IPS DF 6.9 (cell line): ENCODE results near the gene HCN2.

Experiments used
- DNase-seq: peaks from one replicate; pipeline ENCODE4 v3.0.0-alpha.2; 2013; ENCODE audit warnings: low read depth, low spot score
- H3K27ac ChIP-seq: one replicate; pipeline ENCODE4 v1.5.1; 2013; ENCODE audit warnings: low read length, control low read depth
- H3K27me3 ChIP-seq: 2 replicates; pipeline ENCODE4 v1.6.1; 2013; ENCODE audit warnings: mild to moderate bottlenecking, low read length; ENCODE audit not compliant: control insufficient read depth, insufficient read depth
- H3K36me3 ChIP-seq: 2 replicates; pipeline ENCODE4 v1.6.1; 2013; ENCODE audit warnings: low read length; ENCODE audit not compliant: control insufficient read depth, insufficient read depth
- H3K4me1 ChIP-seq: 2 replicates; pipeline ENCODE4 v1.6.1; 2013; ENCODE audit warnings: low read length; ENCODE audit not compliant: control insufficient read depth, insufficient read depth
- H3K4me3 ChIP-seq: 2 replicates; pipeline ENCODE4 v1.5.1; 2013; ENCODE audit warnings: mild to moderate bottlenecking, low read length
- H3K9me3 ChIP-seq: 2 replicates; pipeline ENCODE4 v1.6.1; 2013; ENCODE audit warnings: low read length, inconsistent platforms; ENCODE audit not compliant: control insufficient read depth, insufficient read depth
- WGBS: extraction: QIAGEN DNeasy Blood & Tissue Kit; methylation state at CpG from one replicate; pipeline ENCODE4 v1.1.7; 2013; ENCODE audit warnings: mixed read lengths, missing lambda C conversion rate; ENCODE audit not compliant: insufficient read length, insufficient coverage; 5-methylcytosine and 5-hydroxymethylcytosine counted together

Gene HCN2

DNA sequence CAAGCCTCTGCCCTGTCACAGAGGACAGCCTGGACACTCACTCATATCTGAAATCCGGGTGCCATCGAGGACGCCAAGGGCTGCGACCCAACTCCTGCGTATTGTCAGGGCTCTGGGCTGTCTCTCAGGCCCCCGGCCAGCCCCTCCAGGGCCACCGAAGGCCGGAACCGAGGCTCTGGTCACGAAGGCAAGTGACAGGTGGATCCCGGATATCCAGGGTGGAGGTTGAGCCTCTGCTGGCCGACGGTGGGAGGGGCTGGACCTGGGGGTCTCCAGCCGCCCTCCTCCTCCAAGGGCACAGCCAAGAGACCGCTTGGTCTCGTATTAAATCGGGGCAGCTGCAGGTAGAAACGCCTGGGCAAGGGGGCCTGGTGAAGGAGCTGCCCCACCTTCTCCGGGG lies 67.9 kb downstream of the HCN2 start:
- WGBS = no CpG with 5 or more reads among the region's 19 CpGs
- Histone ChIP-seq H3K27me3 (no peaks in the 10 kb centered on the region), H3K9me3 (no peaks in the 10 kb centered on the region), H3K27ac (no peak overlapping the region), H3K4me1 (no peaks in the 10 kb centered on the region; the same call in 1 of the 2 replicates), H3K4me3 (no peak overlapping the region), H3K36me3 (peaks cover 5% of the 10 kb centered on the region; the same call in 1 of the 2 replicates)
- no peak for DNase-seq

GRCh38 chr19:658059-658839 lies 68.6 kb downstream of the HCN2 start:
- no peak for DNase-seq
- no peaks in the 10 kb centered on the region; the same call in 1 of the 2 replicates for H3K4me1 ChIP-seq
- H3K4me3 ChIP-seq = no peak overlapping the region
- WGBS = no CpG with 5 or more reads among the region's 33 CpGs
- H3K9me3 ChIP-seq = no peaks in the 10 kb centered on the region
- H3K27ac ChIP-seq = no peak overlapping the region
- H3K36me3 ChIP-seq = peaks cover under 1% of the 10 kb centered on the region; the same call in 1 of the 2 replicates
- H3K27me3 ChIP-seq = no peaks in the 10 kb centered on the region

DNA sequence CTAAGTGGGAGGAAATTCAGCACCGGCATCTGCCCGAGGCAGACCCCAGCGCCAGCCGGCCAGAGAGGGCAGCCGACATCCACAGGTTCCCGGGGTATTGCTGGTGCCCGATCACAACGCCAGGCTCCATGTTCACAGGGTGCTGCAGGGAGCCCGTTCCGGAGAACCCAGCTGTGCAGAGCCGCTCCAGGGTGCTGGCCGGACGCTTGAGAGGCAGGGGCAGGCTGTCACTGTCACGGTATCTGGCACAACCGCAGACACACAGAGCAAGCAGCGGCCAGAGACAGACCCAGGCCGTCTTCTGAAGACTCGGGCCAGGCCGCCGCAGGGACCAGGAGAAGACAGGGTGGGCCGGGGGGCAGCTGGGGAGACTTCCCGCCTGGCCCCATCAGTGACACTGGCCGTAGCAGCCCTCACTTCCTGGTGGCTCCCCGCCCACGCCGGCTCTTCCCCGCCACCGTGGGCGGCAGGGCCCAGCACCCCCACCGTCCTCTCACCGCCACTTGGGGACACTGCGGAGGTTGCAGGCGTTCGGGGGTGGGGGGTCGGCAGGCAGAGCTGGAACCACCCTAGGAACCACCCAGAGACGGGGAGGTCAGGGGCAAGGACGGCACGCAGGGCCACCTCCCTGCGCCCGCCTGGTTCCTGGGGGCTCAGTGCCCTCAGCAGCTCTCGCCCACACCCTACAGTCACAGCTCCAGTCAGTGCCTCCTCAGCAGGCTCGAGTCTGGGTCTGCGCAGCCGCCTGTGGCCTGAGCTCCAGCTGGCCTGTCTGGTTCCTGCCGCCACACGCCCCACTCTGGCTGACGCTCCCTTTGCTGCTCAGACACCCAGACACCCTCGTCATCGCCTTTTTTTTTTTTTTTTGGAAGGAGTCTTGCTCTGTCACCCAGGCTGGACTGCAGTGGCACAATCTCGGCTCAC lies 69.5 kb downstream of the HCN2 start:
- no peak overlapping the region for H3K27ac ChIP-seq

DNA sequence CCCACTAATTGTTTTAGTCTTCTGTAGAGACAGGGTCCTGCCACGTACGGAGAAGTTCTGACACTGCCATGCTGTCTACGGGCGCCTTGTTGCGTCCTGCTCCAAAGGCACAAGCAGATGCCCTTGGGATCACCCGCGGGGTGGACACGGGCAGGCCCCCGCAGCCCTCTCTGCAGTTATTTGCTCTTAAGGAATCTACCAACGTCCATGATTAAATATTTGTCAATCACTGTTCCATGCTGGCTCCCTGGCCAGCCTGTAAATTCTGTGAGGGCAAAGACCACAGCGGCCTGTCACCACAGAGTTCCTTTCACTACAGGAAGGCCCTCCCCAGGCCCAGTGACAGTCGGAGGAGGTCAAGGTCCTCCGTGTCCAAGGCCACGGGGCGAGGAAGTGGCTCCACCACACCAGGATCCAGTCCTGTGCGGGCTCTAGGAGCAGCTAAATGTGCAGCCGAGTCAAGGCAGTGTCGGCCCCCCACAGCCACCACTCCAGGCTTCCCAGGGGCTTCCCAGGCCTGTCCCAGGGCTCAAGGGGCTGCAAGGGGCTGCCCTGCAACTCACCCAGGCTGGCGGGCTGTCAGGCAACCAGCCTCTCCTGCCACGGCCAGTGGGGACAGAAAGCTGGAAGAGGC lies 71.2 kb downstream of the HCN2 start:
- Histone ChIP-seq H3K9me3 (no peaks in the 10 kb centered on the region), H3K36me3 (no peaks in the 10 kb centered on the region; the same call in 1 of the 2 replicates), H3K27ac (no peak overlapping the region), H3K4me1 (peaks cover 2% of the 10 kb centered on the region; the same call in 1 of the 2 replicates), H3K27me3 (no peaks in the 10 kb centered on the region), H3K4me3 (no peak overlapping the region)
- no peak for DNase-seq
- WGBS = no CpG with 5 or more reads among the region's 20 CpGs

More for the DNA sequence above, 69.5 kb downstream of the HCN2 start:
- DNase-seq = no peak
- Histone ChIP-seq H3K36me3 (no peaks in the 10 kb centered on the region; the same call in 1 of the 2 replicates), H3K27me3 (no peaks in the 10 kb centered on the region), H3K9me3 (no peaks in the 10 kb centered on the region), H3K4me1 (no peaks in the 10 kb centered on the region; the same call in 1 of the 2 replicates), H3K4me3 (no peak overlapping the region)
- no CpG with 5 or more reads among the region's 50 CpGs for WGBS

DNA sequence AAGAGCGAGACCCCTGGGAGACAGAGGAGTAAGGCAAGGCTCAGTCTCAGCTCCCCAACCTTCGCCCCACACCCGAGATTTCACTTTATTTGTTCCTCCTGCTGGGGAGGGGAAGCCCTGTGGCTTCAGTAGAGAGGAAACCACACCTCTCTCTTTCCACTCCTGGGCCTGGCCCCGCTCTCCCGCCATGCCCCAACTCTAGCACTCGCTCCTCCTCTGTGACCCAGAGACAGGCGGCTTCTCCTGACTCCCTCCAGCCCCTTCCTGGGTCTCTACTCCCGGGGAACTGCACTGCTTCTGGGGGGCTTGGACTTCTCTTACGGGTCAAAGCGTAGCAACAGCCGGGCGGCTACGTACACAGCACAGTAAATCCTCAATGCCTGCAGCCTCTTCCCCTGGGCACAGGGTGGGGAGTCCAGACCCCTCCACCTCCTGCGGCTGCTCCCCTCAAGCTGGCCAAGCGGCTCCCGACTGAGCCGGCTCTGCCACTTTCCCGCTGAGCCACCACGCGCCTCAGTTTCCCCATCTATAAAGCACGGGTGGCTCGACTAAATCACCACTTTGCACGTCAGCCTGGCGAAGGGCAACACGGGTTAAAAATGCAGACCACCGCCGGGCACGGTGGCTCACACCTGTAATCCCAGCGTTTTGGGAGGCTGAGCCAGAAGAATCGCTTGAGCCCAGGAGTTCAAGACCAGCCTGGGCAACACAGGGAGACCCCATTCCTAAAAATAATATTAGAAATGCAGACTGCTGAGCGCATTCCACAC lies 71.9 kb downstream of the HCN2 start:
- no peaks in the 10 kb centered on the region for H3K27me3 ChIP-seq
- peaks cover 2% of the 10 kb centered on the region; the same call in 1 of the 2 replicates for H3K4me1 ChIP-seq
- H3K27ac ChIP-seq = no peak overlapping the region
- H3K4me3 ChIP-seq = peak overlapping the region; percentile 93; the same call in 1 of the 2 replicates
- no peaks in the 10 kb centered on the region; the same call in 1 of the 2 replicates for H3K36me3 ChIP-seq
- H3K9me3 ChIP-seq = no peaks in the 10 kb centered on the region
- WGBS = no CpG with 5 or more reads among the region's 31 CpGs
- DNase-seq = no peak

DNA sequence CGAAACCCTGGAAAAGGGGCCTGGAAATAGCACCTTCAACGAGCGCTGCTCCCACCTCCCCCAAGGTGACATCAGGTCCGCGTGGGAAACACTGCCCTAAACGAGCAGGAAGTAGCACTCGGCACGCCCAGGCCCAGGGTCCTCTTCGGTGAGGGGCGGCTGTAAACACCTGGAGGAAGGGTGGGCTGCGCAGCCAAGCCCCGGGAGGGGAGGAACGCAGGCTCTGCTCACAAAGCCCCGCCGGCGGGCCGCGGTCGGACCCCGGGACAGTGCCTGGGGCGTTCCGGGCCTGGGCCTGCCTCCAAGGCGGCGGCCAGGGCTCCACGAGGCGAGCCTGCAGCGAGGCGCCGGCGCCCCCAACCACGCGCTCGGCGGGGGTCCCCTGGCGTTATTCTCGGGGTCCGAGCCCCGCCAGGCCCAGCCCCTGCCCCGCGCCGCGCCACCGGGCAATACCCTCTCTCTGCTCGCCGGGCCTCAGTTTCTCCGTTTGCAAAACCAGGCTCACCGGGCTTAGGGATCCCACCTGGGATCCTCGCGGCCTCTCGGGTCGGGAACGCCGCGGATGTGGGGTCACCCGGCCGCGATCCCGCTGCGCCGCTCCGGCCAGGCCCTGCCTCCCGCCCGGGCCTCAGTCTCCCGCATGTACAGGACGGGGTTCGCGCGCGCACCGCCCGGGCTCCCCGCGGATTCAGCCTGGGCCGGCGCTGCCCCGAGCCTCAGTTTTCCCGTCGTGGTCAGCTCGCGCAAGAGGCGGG lies 72.7 kb downstream of the HCN2 start:
- Histone ChIP-seq H3K4me3 (peak overlapping the region; percentile 93), H3K27ac (no peak overlapping the region), H3K27me3 (no peaks in the 10 kb centered on the region), H3K36me3 (no peaks in the 10 kb centered on the region; the same call in 1 of the 2 replicates), H3K9me3 (no peaks in the 10 kb centered on the region), H3K4me1 (peaks cover 2% of the 10 kb centered on the region; the same call in 1 of the 2 replicates)
- DNase-seq = no peak
- no CpG with 5 or more reads among the region's 81 CpGs for WGBS

DNA sequence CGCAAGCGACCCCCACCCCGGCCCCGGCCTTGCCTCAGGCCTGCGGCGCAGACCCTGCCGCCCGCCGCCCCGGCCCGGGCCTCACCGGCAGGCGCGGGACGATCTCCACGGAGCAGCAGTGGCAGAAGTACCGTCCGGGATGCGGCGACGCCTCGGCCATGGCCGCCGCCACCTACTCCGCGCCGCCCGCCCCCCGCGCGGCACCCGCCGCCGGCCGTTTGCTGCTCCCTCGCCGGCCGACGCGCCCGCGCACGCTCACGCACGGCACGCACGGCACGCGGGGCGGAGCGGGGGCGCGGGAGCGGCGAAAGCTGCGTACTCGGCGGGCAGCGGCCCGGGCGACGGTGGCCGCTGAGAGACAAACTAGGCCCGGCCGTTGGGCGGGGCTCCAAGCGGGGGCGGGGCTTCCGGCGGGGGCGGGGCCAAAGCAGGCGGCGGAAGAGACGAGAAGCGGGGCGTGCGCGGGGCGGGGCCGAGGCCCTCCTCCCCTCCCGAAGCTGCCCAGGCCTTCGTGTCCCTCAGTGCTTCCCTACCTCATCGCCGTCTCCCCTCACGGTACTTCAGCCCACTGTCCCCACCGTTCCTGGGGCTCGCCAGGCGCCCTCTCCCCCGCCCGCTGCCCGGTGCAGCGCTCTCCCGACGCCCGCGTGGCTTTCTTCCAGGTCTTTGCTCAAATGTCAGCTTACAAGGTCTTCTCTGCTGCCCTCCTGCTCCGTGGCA lies 73.4 kb downstream of the HCN2 start, which contains the start of gene RNF126:
RNF126 (minus strand) TSS at position 253 of the 720 bp plus-strand sequence; CDS start at position 160, 93 bp downstream.
- DNase-seq = peak; percentile 63
- H3K27me3 ChIP-seq = no peaks in the 10 kb centered on the region
- H3K4me1 ChIP-seq = 0 out of 2 replicates have a peak, but pooled peaks cover 2% of the 10 kb centered on the region
- no CpG with 5 or more reads among the region's 97 CpGs for WGBS
- no peak within 1 kb of the TSS for H3K27ac ChIP-seq
- no peaks in the 10 kb centered on the region for H3K9me3 ChIP-seq
- no peaks in the 10 kb centered on the region; the same call in 1 of the 2 replicates for H3K36me3 ChIP-seq
- peak within 1 kb of the TSS; percentile 93 for H3K4me3 ChIP-seq

GRCh38 chr19:663682-664117 lies 74.0 kb downstream of the HCN2 start:
- Histone ChIP-seq H3K9me3 (no peaks in the 10 kb centered on the region), H3K27ac (no peak overlapping the region), H3K4me3 (no peak overlapping the region; the same call in 1 of the 2 replicates), H3K36me3 (no peaks in the 10 kb centered on the region), H3K27me3 (no peaks in the 10 kb centered on the region), H3K4me1 (0 out of 2 replicates have a peak, but pooled peaks cover 2% of the 10 kb centered on the region)
- no CpG with 5 or more reads among the region's 18 CpGs for WGBS
- no peak for DNase-seq
